Central memory CD4-positive, alpha-beta T cell (primary cell): ENCODE data around the gene SUCLG2.
"Not testable (repeated sequence)": the region's sequence is repeated elsewhere in the genome, so short reads cannot be mapped to it uniquely, and the experiment has no call there.

Experiments used
- DNase-seq: peaks from one replicate; pipeline ENCODE4 v3.0.0; 2022

Gene SUCLG2

DNA sequence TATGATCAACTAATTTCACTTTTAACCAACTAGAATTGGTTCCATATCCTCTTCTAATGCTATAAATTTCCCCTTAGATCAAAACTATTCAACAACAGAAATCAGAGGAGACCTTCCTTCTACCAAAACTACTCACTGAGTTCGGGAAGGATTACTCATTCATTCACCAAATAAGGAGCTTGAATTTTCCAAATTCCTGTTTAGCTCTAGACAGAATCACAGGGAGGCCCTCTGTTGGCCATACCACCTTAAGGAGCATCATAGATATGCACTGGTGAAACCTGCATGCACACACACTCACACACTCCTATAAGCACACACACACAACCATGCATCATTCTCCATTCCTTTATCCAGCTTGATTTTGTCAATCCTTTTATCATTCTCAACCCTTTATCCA is 49.0 kb downstream of the SUCLG2 start:
- no peak for DNase-seq

DNA sequence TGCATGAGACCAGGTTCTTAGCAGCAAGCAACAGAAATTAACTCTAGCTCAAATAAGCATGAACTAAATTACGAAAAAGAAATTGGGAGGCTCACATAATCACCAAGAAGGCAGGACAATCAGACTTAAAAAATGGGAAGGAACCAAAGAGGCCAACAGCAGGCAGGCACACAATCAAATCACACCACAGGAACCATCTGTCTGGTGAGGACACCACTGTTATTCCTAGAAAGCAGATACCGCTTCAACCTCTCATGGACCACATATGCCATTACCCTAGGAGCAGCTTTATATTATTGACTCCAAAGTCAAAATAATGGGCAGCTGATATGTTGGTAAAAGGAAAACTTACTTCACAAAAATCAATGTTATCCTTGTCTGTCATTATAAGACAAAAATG is 51.6 kb downstream of the SUCLG2 start:
- DNase-seq, result no peak

DNA sequence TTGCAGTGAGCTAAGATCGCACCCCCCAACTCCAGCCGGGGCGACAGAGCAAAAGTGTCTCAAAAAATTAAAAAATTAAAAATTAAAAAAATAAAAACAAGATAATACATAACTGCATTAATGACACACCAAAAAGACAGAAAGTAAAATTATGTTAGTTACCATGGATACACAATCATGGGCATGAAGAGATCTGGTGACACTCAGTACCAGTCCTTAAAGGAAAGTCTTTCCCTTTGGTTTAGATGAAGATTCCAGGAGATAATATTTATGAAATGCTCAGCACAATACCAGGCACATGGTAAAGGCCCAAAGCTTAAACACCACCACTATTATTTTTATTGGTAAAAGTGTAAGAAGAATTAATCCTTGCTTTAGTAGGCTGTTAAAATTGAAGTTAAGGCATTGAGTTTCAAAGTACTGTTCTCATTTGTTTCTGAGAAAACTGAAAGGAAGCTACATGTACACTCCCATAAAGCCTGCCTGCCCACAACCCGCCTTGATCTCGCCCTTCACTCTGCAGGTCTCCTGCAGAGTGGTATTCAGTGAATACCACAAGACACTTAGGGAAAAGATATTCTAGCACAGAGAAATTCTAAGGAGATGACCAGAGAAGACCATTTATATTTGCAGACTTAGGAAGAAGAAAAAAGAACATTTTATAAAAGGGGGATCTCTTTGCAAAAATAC is 52.3 kb downstream of the SUCLG2 start:
- DNase-seq, result no peak

DNA sequence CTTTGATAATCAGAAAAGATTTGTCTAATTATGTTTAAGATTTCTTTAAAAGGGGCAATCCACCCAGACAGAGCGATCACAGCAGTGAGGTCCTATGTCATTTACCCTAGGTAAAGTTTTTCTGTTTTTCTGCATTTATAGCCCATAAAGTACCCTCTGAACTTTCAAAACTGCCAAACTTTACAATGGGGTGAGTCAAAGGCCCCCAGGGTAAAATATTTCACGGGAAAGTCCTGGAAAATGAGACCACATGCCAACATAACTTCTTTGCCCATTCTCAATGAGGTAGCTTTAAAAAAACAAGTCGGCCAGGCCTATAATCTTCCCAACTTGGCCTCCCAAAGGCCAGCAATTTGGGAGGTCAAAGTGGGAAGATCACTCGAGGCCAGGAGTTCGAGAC is 53.0 kb downstream of the SUCLG2 start:
- no peak for DNase-seq

DNA sequence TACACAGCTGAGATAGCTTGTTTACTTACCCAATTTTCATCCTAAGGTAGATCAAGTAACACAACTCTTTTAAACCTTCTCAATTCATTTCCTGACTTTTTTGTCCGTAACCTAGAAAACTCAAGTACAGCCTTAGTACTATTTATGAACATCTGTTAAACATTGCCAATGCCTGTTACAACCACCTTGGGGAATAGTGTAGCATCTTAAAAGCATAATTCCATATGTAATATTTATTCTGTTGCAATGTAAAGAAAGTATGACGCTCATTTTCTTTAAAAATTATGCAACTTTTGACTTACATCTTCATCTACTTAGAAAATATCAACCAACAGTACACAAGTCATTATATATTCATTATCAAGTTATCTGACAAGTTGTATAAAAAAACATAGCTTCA is 54.6 kb downstream of the SUCLG2 start:
- DNase-seq, result no peak

DNA sequence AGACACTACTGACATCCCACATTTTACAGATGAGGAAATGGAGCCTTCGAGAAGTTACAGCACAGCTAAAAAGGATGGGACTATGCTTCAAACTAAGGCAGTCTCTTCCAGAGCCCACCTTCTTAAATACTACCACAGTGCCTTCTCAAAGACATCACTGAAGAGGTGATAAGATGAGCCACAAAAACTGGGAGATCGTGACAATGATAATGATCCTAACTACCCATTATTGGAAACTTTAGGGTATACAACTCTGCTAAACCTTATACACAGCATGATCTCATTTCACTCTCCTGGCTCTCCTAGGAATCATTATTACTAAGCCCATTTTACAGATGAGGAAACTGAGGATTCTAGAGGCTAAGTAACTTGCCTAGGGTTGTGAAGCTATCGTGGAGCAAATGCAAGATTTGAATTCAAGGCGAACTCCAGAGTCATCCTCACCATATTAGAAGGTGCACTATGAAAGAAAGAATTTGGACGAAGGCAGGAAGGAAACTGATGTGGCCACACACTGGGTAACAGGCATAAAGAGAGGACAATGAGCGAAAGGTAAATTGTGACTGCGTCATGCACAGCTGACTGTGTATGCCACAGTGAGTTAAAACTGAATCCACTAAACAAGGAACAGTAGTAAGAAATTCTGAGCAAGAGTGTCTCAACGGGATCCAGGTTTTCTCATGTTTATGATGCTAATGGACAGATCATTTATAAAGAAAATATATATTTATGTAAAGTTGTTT is 55.4 kb downstream of the SUCLG2 start:
- DNase-seq, result no peak

DNA sequence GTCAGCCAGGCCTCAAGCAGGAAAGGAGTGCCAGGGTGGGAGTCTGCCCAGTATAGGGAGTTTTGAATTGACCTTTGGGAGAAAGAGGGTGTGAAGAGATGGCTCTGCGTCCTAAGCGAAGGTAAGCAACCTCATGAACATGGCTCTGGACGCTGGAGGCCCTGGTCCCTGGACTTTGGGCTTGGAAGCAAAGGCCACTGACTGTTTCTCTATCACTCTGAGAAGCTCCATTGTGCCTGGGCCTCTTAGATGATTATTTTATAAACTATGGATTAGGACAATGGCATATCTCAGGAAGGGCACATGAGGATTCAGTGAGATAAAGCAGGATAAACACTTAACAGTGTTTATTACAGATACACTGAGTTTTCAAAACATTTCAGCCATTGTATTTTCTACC is 59.0 kb downstream of the SUCLG2 start:
- no peak for DNase-seq

DNA sequence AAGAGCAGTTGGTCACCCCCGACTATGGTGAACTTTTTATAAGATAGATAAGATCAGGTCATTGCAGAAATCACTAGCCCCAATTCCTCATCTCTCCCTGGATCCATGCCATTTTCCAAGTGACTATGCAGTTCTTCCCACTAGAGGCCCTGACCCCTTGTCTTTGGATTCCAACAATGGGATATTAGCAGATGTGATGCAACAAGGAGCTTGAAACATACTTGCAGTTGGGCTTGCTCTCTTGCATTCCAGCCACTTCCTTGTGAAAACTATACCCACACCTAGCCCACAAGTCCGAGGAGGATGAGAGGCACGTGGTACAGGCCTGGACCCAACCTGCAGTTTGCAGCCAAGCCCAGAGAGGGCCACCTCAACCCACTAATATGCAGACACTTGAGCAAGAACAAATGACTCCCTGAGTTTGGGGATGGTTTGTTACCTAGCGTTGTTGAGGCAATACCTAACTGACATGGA is 60.6 kb downstream of the SUCLG2 start:
- no peak for DNase-seq

DNA sequence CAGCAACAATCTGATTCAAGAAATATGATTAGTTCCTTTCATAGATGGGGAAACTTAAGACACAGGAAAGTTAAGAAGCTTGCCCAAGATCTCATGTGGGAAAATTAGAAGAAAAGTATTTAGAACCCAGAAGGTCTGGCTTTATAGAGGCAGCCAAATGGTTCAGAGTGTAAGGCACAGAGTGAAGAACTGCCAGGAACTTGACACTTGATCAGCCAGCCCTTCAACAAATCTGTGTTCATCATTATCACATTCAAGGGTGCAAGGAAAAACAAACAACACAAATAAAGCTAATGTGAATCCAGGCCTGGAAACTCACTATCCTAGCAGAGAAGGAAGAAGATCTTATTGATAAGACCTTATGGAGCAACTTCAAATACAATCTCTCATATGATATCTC is 62.4 kb downstream of the SUCLG2 start:
- no peak for DNase-seq

DNA sequence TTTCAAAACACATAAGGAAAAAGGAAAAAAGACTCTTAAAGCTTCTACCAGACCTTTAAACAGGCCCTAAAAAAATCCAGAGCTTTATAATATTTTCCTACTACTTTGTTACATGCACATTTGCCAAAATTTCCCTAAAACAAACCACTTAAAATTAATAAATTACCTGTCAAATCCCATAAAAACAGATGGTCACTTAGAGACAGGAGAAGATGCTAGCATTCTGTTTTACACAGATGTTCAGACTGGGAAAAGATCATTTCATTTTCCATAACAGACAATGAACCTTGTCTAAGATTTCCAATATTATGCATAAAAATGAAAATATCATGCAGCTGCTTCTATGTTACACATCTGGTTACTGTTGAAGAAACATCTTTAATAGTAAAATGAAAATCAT is 66.6 kb downstream of the SUCLG2 start:
- no peak for DNase-seq

DNA sequence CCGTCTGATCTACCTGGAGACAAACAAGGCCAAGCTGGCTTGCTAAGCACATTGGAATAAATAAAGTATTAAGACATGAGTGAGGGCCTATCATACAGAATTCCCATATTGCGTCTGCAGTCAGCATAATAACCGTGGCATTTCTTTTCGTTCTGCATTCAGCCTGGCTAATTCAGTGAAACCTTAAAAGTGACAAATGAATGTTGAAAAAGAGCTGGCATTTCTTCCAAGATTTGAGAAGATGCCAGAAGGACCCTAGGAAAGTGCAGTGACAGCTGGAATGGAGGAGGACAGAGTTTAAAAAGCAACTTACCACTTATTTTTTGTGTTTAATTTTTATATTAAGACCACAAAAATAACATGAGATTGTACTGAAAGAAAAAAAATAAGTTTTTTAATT is 67.1 kb downstream of the SUCLG2 start:
- no peak for DNase-seq

DNA sequence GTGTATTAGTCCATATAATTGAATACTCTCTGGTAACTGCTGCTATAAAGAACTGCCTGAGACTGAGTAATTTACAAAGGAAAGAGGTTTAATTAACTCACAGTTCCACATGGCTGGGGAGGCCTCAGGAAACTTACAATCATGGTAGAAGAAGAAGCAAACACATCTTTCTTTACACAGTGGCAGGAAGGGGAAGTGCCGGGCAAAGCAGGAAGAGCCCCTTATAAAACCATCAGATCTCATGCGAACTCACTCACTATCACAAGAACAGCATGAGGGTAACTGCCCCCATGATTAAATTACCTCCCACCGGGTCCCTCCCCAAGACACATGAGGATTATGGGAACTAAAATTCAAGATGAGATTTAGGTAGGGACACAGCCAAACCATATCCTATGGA is 69.8 kb downstream of the SUCLG2 start:
- DNase-seq, result not testable (repeated sequence)

DNA sequence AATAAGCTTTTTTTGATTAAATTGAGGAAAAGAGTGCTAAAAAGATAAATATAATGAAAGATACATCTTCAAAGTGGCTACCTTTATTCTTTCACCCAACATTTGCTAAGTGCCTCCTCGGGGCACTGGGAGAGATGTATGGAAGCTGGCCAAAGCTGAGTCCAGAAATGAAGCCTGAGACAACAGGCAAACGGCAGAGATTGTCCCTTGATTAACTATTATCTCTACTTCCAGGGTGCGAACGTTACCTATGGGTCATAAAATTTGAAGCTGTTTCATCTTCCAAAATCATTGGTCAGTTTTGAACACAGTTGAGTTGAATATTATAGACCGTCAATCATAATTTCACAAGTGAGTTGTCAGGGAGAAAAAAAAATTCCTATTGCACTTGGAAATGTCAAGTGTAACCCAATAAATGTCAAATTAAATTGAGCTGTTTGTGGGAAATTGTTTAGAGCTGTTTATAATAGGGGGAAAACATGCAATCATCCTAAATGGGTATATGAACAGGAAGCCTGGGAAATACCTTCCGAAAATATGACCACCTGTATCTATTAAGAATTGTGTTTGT is 73.9 kb downstream of the SUCLG2 start:
- no peak for DNase-seq

DNA sequence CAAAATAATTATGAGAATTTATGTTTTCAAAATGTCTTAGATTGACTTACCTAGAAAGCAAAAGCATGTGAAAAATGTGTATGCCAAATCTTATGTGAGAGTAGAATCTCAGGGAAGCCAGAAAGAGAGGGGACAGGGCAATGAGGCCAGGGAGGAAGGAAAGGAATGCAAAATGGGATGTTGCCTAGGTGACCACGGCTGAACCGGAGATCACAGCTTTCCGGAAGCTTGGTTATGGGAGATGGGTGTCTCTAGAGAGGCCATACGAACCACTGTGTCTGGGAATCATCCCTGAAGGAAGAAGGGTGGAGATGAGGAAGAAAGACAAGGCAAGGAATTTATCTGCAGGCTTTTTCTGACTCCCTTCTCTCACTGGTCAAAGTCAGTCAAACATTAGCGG is 76.0 kb downstream of the SUCLG2 start:
- DNase-seq, result no peak

DNA sequence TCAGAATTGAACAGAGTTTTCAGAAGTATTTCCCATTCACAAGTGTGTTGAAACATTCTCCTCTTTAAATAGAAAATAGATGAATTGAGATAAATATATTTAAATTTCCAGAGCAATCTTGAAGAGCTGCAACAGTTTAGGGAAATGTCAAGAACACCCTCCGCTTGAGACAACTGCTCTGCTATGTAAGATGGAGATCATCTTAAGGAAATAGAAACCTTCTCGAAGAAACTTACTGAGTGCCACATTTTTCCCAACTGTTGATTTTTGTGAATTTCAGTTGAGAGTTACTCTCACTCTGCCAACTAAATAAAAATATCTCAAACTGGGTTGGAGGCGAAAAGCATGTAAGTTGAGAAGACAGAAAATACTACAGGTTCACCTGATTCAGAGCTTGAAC is 78.0 kb downstream of the SUCLG2 start:
- no peak for DNase-seq

DNA sequence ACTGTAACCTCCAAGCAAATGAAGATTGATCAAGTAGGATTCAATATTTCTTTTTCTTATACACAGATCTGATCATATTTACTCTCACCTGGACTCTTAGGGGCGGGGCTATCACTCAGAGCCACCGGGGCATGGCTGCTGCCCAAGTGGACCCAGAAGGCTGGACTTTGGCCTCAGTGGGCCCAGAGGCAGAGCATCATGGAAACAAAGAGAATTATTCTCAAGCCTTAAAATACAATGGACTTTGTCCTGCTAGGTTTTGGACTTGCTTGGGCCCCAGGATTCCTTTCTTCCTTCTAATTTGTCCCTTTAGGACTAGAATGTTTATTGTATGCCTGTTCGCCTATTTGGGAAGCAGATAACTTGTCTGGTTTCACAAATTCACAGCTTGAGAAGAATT is 85.1 kb downstream of the SUCLG2 start:
- no peak for DNase-seq

DNA sequence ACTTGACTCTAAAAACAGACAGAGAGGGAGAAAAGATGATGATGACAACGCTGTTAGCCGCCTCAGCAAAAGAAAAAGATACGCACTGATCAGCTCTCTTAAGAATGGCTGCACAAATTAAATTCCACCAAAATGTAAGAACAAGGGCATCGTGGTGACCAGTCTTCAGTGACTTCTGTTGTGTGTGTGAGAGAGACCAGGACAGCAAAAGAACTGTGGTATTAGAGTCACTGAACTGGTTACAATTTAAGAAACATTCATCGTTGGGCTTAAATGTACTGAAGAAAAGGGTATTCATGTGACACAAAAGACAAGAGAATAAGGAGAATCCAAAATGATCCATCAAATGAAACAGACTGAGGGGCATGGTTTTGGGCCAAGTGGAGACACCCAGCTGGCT is 86.5 kb downstream of the SUCLG2 start:
- no peak for DNase-seq

DNA sequence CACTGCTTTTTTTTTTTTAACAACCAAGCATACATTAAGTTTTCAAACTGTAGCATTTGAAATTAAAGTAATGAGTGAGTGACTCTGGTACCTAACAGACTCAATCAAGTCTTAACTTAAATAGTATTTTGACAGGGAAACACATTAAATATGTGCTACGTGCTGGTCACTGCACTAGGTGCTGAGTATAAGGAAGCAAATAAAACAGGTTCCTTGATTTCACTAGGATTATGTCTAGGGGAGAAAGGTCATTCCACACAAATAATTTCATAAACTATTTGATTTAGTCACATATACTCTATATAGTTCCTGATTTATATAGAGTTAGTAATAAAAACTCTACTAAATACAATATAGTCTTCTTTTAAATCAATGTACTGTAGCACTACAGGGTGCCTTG is 89.4 kb downstream of the SUCLG2 start:
- DNase-seq, result no peak

DNA sequence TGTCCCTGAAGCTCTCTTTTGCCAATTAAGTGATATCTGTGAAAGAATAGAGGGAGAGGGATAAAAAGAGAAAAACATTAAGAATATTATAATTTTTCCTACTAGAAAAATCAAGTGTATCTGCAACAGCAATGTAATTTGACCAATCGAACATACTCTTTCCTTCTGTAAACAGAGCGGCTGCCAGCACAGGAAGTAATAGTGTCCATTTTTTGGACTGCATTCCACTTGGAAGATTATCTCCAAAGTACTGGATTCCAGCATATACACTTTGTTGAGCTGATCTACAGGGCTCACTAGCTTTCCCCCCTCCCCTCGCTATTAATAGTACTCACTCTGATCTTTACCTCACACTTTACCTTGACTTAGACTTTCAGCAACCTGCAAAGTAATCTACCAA is 90.4 kb downstream of the SUCLG2 start:
- no peak for DNase-seq

DNA sequence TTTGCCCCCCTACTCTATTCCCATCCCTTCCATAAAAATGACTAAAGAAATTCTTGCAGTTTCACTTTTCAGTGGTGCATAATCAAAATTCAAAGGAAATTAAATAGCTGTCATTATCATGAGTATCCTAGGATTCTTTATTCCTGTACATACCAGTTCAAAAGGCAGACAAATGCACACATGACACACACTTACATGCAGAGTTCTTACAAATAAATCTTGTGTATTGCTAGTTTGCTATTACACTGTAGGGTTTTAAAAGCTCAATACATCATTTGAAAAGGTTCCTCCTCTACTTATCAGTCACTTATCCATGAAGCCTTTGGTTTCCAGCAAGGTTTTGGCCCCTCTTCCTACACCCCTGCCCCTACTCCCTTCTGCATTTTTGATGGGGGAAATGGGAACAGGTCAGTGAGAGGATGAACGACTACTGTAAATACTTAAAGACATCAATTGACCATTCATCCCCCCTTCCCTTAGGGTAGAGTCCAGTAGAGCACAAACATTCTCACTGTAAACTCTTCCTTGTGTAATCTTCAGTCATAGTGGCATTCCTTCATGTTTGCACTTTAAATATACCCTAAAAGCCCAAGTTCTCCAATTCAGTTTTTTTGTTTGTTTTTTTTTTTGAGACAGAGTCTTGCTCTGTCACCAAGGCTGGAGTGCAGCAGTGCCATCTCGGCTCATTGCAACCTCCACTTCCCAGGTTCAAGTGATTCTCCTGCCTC is 92.6 kb downstream of the SUCLG2 start:
- DNase-seq, result no peak

DNA sequence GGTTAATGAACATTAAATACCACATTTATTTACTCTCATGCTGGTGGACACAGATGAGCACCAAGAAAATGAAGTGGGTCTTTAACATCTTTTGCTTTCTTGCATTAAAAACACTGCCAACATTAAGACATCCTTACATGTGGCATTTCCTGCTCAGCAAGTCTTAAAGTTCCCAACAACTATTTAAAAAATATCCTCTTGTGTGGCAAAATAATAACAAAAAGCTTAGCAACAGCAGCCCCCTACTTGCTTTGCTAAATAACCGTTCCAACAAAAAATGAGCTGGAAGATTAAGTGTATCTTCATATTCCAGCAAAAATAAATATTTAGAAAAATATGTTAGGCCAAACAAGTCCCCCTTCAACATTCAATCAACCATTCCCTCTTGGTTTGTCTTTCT is 93.1 kb downstream of the SUCLG2 start:
- no peak for DNase-seq

DNA sequence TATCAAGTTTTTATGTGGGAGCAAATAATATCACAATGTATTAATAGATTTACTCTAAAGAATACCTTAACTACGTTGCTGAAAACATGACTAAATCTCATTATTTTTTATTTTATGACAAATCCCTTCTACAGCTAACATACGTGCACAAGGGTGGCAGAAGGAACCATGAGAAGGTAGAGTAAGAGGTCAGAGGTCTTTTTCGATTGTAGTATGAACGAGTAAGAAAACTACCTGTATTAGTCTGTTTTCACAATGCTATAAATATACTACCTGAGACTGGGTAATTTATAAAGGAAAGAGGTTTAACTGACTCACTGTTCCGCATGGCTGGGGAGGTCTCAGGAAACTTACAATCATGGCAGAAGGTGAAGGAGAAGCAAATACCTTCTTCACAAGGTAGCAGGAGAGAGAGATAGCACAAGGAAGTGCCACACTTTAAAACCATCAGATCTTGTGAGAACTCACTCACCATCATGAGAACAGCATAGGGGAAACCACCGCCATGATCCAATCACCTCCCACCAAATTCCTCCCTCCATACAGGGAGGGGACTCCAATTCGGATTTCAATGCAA is 95.3 kb downstream of the SUCLG2 start:
- no peak for DNase-seq

DNA sequence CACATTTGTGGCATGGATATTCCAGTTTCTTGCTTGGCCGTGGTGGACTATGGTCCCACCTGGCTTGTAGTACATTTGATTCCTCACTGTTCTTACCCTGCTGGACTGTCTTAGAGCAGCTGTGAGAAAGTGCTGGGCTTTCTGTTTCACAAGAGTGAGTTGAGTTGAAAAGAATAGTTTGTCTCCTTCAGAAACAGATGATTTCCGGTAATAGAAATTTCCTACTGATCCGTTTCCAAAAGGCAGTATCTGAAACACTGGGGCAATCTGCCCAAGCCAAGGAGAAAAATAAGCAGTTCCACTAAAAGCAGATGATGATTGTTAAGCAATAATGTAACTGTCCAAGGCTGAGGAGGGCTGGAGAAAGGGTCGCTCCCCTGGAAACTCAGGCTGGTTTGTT is 96.0 kb downstream of the SUCLG2 start:
- DNase-seq, result no peak
